GM18520 (cell line): ENCODE data around the gene AHI1.

ENCODE experiments used
- ATAC-seq: cut with Tn5 transposase; IDR thresholded peaks from one replicate; pipeline ENCODE4 v1.9.1; 2021; ENCODE audit not compliant: unreplicated experiment

The AHI1 gene

GRCh38 chr6:135334169-135334568 lies 163.4 kb downstream of the AHI1 start:
- ATAC-seq, result no peak

GRCh38 chr6:135331002-135331401 lies 166.5 kb downstream of the AHI1 start:
- no peak for ATAC-seq

- peak; percentile 89 for ATAC-seq
Measured at GRCh38 chr6:135329851-135330803, 167.4 kb downstream of the AHI1 start.

GRCh38 chr6:135328136-135328535 lies 169.4 kb downstream of the AHI1 start:
- no peak for ATAC-seq

GRCh38 chr6:135325624-135326424 lies 171.7 kb downstream of the AHI1 start:
- no peak for ATAC-seq

- ATAC-seq, result no peak
Measured at GRCh38 chr6:135324531-135324930, 173.0 kb downstream of the AHI1 start.

GRCh38 chr6:135323979-135324378 lies 173.6 kb downstream of the AHI1 start:
- no peak for ATAC-seq

GRCh38 chr6:135323202-135323668 lies 174.3 kb downstream of the AHI1 start:
- peak; percentile 92 for ATAC-seq

- ATAC-seq, result peak; percentile 67
Measured at GRCh38 chr6:135322427-135323201, 174.9 kb downstream of the AHI1 start.

- ATAC-seq, result no peak
Measured at GRCh38 chr6:135320721-135321621, 176.6 kb downstream of the AHI1 start.

GRCh38 chr6:135319819-135320218 lies 177.7 kb downstream of the AHI1 start:
- ATAC-seq, result no peak

- no peak for ATAC-seq
Measured at GRCh38 chr6:135318738-135319469, 178.6 kb downstream of the AHI1 start.

- no peak for ATAC-seq
Measured at GRCh38 chr6:135314543-135314942, 183.0 kb downstream of the AHI1 start.

- ATAC-seq, result no peak
Measured at GRCh38 chr6:135311446-135312200, 185.9 kb downstream of the AHI1 start.

GRCh38 chr6:135310291-135310690 lies 187.2 kb downstream of the AHI1 start:
- ATAC-seq, result no peak

- ATAC-seq, result no peak
Measured at GRCh38 chr6:135306740-135307420, 190.7 kb downstream of the AHI1 start.

- ATAC-seq, result no peak
Measured at GRCh38 chr6:135306166-135306565, 191.4 kb downstream of the AHI1 start.

GRCh38 chr6:135305684-135306083 lies 191.9 kb downstream of the AHI1 start:
- no peak for ATAC-seq
